AG09309 (cell line): Measurements from ENCODE around the gene TBC1D4.

Experiments used
- DNase-seq: peaks from one replicate; pipeline ENCODE4 v3.0.0-alpha.2; 2010; ENCODE audit warnings: low read depth
- H3K4me3 ChIP-seq: 2 replicates; pipeline ENCODE4 v1.5.1; 2011; ENCODE audit warnings: mild to moderate bottlenecking, low read depth, low read length, moderate library complexity; ENCODE audit not compliant: control insufficient read depth
- TF ChIP-seq, protein P1 (sequence below): IDR thresholded peaks from 2 replicates; pipeline ENCODE4 v1.5.1; 2011; ENCODE audit warnings: mild to moderate bottlenecking, low read depth, low read length, inconsistent platforms; ENCODE audit not compliant: insufficient read depth, control insufficient read depth; ENCODE audit errors: missing control alignments

TBC1D4 gene

DNA sequence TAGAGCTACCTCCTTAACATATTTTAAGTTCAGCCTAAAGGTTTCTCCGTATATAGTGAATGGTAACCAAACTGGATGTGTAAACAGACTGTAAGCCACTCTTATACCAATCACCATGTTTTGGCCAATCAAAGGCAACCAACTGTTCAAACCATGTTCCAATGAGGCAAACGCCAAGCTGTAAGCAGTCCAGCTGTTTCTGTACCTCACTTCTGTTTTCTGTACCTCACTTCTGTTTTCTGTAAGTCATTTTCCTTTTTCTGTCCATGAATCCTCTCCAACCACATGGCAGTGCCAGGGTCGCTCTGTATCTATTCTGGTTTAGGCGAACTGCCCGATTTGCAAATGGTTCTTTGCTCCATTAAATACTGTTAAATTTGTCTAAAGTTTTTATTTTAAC lies 31.3 kb upstream of the TBC1D4 start:
- no peak for DNase-seq
- no peak overlapping the region for H3K4me3 ChIP-seq
- TF ChIP-seq, protein P1, sequence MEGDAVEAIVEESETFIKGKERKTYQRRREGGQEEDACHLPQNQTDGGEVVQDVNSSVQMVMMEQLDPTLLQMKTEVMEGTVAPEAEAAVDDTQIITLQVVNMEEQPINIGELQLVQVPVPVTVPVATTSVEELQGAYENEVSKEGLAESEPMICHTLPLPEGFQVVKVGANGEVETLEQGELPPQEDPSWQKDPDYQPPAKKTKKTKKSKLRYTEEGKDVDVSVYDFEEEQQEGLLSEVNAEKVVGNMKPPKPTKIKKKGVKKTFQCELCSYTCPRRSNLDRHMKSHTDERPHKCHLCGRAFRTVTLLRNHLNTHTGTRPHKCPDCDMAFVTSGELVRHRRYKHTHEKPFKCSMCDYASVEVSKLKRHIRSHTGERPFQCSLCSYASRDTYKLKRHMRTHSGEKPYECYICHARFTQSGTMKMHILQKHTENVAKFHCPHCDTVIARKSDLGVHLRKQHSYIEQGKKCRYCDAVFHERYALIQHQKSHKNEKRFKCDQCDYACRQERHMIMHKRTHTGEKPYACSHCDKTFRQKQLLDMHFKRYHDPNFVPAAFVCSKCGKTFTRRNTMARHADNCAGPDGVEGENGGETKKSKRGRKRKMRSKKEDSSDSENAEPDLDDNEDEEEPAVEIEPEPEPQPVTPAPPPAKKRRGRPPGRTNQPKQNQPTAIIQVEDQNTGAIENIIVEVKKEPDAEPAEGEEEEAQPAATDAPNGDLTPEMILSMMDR = no peak

GRCh38 chr13:75512253-75512652 lies 30.3 kb upstream of the TBC1D4 start:
- no peak for DNase-seq
- no peak overlapping the region for H3K4me3 ChIP-seq
- TF ChIP-seq, protein P1 = no peak

DNA sequence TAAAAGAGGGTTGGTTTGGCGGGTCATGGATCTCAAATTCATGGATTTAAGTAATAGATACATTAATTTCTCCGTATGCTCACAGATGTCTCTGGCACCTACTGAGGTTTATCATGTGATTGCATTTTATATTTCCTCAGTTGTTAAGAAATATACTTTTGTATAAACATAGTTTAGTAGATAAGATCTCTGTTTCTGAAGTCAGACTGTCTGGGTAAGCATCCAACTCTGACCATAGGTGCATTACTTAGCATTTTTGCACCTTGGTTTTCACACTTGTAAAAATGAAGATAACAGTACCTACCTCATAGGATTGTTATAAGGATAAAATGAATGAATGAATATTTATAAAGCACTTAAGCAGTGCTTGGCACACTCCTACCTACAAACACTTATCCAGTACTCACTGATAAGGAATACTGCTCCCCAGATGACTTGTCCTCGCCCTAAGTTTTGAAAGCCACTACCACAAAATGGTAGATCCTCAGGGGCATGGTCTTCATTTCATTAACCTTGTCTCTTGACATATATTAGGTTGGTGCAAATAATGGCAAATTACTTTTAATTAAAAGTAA lies 29.2 kb upstream of the TBC1D4 start:
- TF ChIP-seq, protein P1 = no peak
- no peak for DNase-seq
- H3K4me3 ChIP-seq = no peak overlapping the region

GRCh38 chr13:75508002-75508548 lies 26.1 kb upstream of the TBC1D4 start:
- TF ChIP-seq, protein P1 = no peak
- DNase-seq = no peak
- H3K4me3 ChIP-seq = no peak overlapping the region

DNA sequence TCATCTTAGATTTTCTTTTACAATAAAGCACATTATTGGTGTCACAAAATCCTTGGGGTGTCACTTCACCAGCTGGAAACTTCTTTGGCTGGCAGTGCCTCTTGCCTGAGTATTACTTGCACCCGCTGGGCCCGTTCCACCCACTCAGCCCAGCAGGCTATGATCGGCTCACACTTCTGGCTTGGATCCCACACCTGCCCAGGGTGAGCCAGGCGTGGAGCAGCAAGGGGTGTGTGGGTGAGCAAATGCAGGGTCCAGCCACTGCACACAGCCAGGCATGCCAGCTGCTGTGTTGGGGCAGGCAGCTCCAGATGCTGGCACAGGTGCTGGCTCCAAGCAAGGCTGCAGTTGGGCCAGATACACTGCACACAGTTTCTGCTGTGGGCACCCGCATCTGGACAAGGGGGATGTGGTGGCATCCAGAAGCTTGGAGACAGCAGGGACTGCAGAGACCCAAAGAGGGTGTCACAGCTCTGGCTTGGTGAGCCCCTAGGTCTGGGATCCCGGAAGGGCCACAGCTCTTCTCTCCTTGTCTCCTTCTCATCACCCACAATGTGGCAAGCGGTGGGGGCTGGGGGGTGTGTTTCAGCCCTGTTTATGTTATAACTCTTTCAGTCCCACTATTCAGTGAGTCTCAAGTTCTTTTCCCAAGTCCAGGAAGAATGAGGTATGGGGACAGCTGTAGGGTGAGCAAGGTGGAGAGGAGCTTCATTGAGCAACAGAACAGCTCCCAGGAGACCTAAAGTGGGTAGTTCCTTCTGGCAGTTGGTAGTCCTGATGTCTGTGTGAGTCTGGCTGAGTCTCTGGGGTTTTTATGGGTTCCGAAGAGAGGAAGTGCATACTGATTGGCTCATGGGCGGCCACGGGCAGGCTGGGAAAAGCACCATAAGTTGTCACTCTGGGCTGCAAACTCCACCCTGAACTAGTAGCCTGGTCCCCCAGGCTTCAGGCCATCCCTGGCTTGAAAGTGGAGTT lies 25.3 kb upstream of the TBC1D4 start:
- no peak for DNase-seq
- H3K4me3 ChIP-seq = no peak overlapping the region
- TF ChIP-seq, protein P1 = no peak

GRCh38 chr13:75506018-75506417 lies 24.0 kb upstream of the TBC1D4 start:
- DNase-seq = no peak
- no peak overlapping the region for H3K4me3 ChIP-seq
- TF ChIP-seq, protein P1 = no peak
